GM12801 (cell line): Measurements from ENCODE around the gene ANKRD6.

ENCODE experiments used
- CTCF ChIP-seq: IDR thresholded peaks from one replicate; pipeline ENCODE4 v1.5.1; 2011; ENCODE audit warnings: control low read depth; ENCODE audit not compliant: insufficient read length; ENCODE audit errors: extremely low read depth

ANKRD6 gene

GRCh38 chr6:89485320-89485719 lies 52.4 kb downstream of the ANKRD6 start:
- no peak for TF ChIP-seq CTCF

GRCh38 chr6:89487864-89488263 lies 54.9 kb downstream of the ANKRD6 start:
- TF ChIP-seq CTCF: no peak

- TF ChIP-seq CTCF: no peak
Observed at GRCh38 chr6:89488438-89488837, 55.5 kb downstream of the ANKRD6 start.

GRCh38 chr6:89489078-89489477 lies 56.1 kb downstream of the ANKRD6 start:
- no peak for TF ChIP-seq CTCF

- TF ChIP-seq CTCF: no peak
Observed at GRCh38 chr6:89492025-89492640, 59.2 kb downstream of the ANKRD6 start.

- TF ChIP-seq CTCF: no peak
Observed at GRCh38 chr6:89494131-89494793, 61.3 kb downstream of the ANKRD6 start.

- no peak for TF ChIP-seq CTCF
Observed at GRCh38 chr6:89495961-89496535, 63.1 kb downstream of the ANKRD6 start.
